Psoas muscle (tissue), 8 donors: ENCODE results near the gene LINGO1. TPM values are rescaled to one million over a fixed set of nuclear protein-coding genes. Genes with fewer than 3 reads are reported as not detected.

Experiments
- ATAC-seq, 4 donors: fragments of 200-7000 bp; cut with Tn5 transposase; one replicate each; pipeline ENCODE4 v1.9.1; 2020; ENCODE audit warnings: moderate library complexity in 3 of 4, mild to moderate bottlenecking in 2 of 4
- DNase-seq, 2 donors: peaks; one replicate each; pipeline ENCODE4 v3.0.0-alpha.2; 2020
- H3K27ac ChIP-seq: fragments of 200-600 bp; one replicate; pipeline ENCODE4 v1.8.0; 2022
- H3K27me3 ChIP-seq, 3 donors: fragments of 200-600 bp in 1 of 3; one replicate each; pipeline versions ENCODE4 v1.6.1 to v1.8.0; 2013 to 2022; ENCODE audit warnings: low read length in 2 of 3, mild to moderate bottlenecking in 2 of 3, moderate library complexity in 1 of 3; ENCODE audit not compliant: insufficient read depth in 3 of 3
- H3K36me3 ChIP-seq, 2 donors: fragments of 200-600 bp in 1 of 2; one replicate each; pipeline versions ENCODE4 v1.6.1 to v1.8.0; 2013 to 2022; ENCODE audit warnings: low read depth in 1 of 2, mild to moderate bottlenecking in 1 of 2, moderate library complexity in 1 of 2; ENCODE audit not compliant: insufficient read depth in 1 of 2
- H3K4me1 ChIP-seq: fragments of 200-600 bp; one replicate; pipeline ENCODE4 v1.8.0; 2022
- H3K4me3 ChIP-seq: fragments of 200-600 bp; one replicate; pipeline ENCODE4 v1.8.0; 2022; ENCODE audit warnings: mild to moderate bottlenecking
- H3K9me3 ChIP-seq: fragments of 200-600 bp; one replicate; pipeline ENCODE4 v1.8.0; 2022
- WGBS, 3 donors: extraction: QIAGEN DNeasy Blood & Tissue Kit; methylation state at CpG; one replicate each; pipeline versions ENCODE4 v1.1.6 to v1.1.7; 2013; 5-methylcytosine and 5-hydroxymethylcytosine counted together
- intact Hi-C, 2 donors: fragments of 100-400 bp; cut with DNase I; formaldehyde crosslinking; loops; one replicate each; pipeline versions ENCODE4 v1.11.0 to v1.14.2; 2022
- polyA plus RNA-seq, 3 donors: library from polyadenylated mRNA; stranded (reverse); fragments of 200-250 nt; gene quantifications; one replicate each; pipeline ENCODE4 v1.2.3, GENCODE V29; 2013
- total RNA-seq, 4 donors: library from RNA; stranded (reverse); fragmentation: NEBNext Ultra II Directional in 2 of 4; extraction: Animal tissue kit (Norgen Biotek cat#: 25700) in 2 of 4; gene quantifications; one replicate each; pipeline versions ENCODE4 v1.2.1 to v1.2.4, GENCODE V29; 2021 to 2023
- TF ChIP-seq, protein P1 (sequence below): fragments of 200-600 bp; IDR thresholded peaks from one replicate; pipeline ENCODE4 v1.8.0; 2022; ENCODE audit warnings: antibody characterized with exemption
- donor health status: healthy with polysubstance abuse.
- donor health status: DM: no; HTN: no; CAD: no; lungs with moderate emphysema.
- donor health status: Bipolar disorder and iron deficiency.
- donor health status: healthy.
- donor health status: DM: yes; HTN: yes; CAD: no.
- donor health status: DM: no; HTN: no; CAD: no.
- donor health status: DM: no; HTN: no; CAD: no.
- donor health status: DM: yes; HTN: yes; CAD: no.

The LINGO1 gene
- total and polyA plus RNA-seq, 7 donors = 0.25 to 0.62 (median 0.43) TPM

DNA sequence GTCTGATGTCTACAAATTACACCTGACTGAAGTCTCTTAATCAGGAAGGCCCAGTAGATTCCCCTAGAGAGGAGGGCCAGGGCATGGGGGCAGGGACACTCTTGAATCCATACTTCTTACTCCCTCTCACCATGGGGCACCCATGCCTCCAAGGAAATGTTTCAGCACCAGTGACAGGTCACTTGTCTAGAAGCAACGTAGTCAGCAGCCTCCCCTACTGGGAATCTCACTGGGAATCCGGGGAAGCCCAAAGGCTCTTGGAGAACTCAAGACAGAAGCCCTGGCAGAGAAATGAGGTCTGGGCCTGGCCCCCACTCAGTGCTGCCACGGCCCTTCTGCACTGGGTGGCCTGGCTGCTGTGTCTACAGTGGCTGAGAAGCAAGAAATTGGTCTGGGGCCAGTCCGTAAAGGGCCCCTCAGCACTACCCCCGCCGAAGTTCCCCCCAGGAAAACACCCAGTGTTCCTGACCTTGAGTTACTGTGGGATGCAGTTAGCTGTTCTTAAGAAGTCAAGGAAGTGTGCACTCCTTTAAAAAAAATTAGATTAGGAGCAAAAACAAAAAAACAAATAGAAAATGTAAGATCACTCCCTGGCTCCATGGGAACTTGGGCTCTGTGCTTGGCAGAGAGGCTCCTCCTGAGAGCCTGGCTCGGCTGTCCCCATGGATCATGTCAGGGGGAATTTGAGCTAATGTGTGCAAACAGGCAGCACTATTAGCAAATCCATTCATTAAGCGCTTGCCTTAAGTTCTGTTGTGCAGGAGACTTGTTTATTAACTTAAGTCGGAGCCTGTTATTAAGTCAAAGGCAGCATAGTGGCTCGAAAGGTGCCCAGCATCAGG is 5.4 kb upstream of the LINGO1 start:
- ATAC-seq (no peak), DNase-seq (no peak)
- intact Hi-C loops = loop anchor here in 1 of 2 donors (10.0 kb wide), 1 partner anchor 533 kb away; no protein-coding TSS in a partner anchor
- Histone ChIP-seq H3K27ac (no peak overlapping the region), H3K27me3 (peaks cover 0 to 32% (median 2%) of the 10 kb centered on the region in 3 donors), H3K4me1 (no peaks in the 10 kb centered on the region), H3K36me3 (no peaks in the 10 kb centered on the region), H3K4me3 (no peak overlapping the region), H3K9me3 (no peaks in the 10 kb centered on the region)
- 64 to 69% (median 66%) methylated on average over 10 of the region's 10 CpGs for WGBS, 3 donors
- TF ChIP-seq, protein P1, sequence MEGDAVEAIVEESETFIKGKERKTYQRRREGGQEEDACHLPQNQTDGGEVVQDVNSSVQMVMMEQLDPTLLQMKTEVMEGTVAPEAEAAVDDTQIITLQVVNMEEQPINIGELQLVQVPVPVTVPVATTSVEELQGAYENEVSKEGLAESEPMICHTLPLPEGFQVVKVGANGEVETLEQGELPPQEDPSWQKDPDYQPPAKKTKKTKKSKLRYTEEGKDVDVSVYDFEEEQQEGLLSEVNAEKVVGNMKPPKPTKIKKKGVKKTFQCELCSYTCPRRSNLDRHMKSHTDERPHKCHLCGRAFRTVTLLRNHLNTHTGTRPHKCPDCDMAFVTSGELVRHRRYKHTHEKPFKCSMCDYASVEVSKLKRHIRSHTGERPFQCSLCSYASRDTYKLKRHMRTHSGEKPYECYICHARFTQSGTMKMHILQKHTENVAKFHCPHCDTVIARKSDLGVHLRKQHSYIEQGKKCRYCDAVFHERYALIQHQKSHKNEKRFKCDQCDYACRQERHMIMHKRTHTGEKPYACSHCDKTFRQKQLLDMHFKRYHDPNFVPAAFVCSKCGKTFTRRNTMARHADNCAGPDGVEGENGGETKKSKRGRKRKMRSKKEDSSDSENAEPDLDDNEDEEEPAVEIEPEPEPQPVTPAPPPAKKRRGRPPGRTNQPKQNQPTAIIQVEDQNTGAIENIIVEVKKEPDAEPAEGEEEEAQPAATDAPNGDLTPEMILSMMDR = no peak

DNA sequence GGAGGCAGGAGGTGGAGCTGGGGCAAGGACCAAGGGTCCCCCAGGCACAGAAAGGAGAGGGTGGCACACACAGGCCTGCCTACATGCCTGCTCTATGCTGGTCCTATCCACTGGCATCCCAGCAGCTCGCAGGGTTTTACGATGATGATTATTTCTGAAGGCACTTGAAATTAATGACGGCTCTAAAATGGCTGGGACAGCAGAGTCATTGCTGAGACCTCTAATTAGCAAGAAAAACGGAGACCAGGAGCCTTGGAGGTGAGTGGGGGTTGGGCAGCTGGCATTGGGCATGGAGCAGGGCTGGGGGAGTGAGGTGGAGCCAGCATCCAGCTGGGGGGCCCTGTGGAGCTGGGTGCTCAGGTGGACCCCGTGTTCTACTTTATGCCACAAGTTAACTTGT is 3.5 kb upstream of the LINGO1 start:
- no peaks in the 10 kb centered on the region for H3K36me3 ChIP-seq
- DNase-seq = no peak
- H3K27ac ChIP-seq = no peak overlapping the region
- ATAC-seq = no peak
- peaks cover 0 to 46% (median 10%) of the 10 kb centered on the region in 3 donors for H3K27me3 ChIP-seq
- H3K4me1 ChIP-seq = peaks cover 4% of the 10 kb centered on the region
- WGBS, 3 donors = 77 to 79% (median 78%) methylated on average over 5 of the region's 5 CpGs
- H3K9me3 ChIP-seq = no peaks in the 10 kb centered on the region
- TF ChIP-seq, protein P1 = no peak
- intact Hi-C loops = loop anchor here in 1 of 2 donors (10.0 kb wide), 1 partner anchor 531 kb away; no protein-coding TSS in a partner anchor
- H3K4me3 ChIP-seq = no peak overlapping the region

DNA sequence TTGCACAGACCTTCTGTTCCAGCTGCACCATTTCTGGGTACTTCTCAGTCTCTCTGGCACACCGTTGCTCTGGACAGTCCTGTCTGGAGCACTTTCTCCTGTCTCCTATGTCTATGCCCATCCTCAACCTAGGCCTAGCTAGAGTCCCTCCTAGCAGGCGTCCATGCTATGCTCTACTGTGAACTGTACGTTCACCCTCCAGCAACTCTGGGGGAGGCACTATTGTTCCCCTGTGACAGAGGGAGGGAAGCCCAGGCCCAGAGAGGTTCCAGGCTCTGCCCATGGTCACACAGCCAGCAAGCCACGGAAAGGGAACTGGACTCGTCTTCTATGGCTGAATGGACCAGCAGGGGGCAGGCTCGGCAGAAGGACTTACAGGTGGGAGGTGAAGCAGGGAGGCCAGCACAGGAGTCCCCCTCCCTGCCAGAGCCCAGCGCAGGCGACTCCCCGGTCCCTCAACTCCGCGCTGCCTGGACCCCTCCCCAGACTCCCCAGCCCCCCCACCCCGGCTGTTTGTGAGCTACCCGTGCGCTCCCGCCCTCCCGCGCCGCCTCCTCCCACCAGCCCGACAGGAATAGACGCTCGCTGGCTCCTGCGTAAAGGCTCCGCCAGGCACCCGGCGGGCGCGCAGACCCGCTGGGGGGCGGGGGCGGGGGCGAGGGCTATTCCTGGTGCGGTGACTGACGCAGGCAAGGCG is 1.7 kb upstream of the LINGO1 start:
- TF ChIP-seq, protein P1 = peak; percentile 34
- WGBS, 3 donors = 6 to 12% (median 8%) methylated on average over 11 to 34 of the region's 34 CpGs
- Histone ChIP-seq H3K9me3 (no peaks in the 10 kb centered on the region), H3K27ac (no peak overlapping the region), H3K4me1 (peaks cover 4% of the 10 kb centered on the region), H3K27me3 (peaks cover 0 to 59% (median 12%) of the 10 kb centered on the region in 3 donors), H3K4me3 (no peak overlapping the region), H3K36me3 (no peaks in the 10 kb centered on the region)
- peak; percentile 50 to 67 for DNase-seq
- intact Hi-C loops = loop anchor here in 1 of 2 donors (10.0 kb wide), 1 partner anchor 530 kb away; no protein-coding TSS in a partner anchor
- peak in 2 of 4 donors; percentile 35 to 39 for ATAC-seq

DNA sequence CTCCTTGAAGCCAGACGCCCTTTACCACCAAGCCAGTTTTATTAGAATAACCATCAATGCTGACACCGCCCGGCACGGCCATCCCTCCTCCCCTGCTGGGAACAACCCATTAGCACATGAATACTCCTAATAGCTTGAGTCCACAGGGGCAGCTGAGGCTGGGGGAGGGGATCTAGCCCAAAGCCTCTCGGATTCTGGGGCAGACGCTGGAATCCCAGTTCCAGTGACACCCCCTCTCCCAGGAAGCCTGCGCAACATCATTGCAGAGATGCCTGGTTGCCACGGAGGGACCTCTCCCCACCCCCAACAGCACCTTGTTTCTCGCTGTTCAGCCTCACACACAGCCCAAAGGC is 1.2 kb upstream of the LINGO1 start:
- intact Hi-C loops = loop anchor here in 1 of 2 donors (1.0 to 10.0 kb wide), 2 partner anchors 187 to 529 kb away; no protein-coding TSS in a partner anchor
- TF ChIP-seq, protein P1 = no peak
- Histone ChIP-seq H3K27ac (no peak overlapping the region), H3K27me3 (peaks cover 0 to 60% (median 12%) of the 10 kb centered on the region in 3 donors), H3K4me1 (peaks cover 4% of the 10 kb centered on the region), H3K36me3 (no peaks in the 10 kb centered on the region), H3K9me3 (no peaks in the 10 kb centered on the region), H3K4me3 (peak overlapping the region; percentile 65)
- ATAC-seq (no peak), DNase-seq (no peak)
- WGBS, 3 donors = 15 to 16% (median 15%) methylated on average over 9 of the region's 9 CpGs
